ENCODE results near the gene AIF1.

- TF ChIP-seq, protein P1, sequence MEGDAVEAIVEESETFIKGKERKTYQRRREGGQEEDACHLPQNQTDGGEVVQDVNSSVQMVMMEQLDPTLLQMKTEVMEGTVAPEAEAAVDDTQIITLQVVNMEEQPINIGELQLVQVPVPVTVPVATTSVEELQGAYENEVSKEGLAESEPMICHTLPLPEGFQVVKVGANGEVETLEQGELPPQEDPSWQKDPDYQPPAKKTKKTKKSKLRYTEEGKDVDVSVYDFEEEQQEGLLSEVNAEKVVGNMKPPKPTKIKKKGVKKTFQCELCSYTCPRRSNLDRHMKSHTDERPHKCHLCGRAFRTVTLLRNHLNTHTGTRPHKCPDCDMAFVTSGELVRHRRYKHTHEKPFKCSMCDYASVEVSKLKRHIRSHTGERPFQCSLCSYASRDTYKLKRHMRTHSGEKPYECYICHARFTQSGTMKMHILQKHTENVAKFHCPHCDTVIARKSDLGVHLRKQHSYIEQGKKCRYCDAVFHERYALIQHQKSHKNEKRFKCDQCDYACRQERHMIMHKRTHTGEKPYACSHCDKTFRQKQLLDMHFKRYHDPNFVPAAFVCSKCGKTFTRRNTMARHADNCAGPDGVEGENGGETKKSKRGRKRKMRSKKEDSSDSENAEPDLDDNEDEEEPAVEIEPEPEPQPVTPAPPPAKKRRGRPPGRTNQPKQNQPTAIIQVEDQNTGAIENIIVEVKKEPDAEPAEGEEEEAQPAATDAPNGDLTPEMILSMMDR (IDR thresholded peaks at IDR 0.05), result no peak
- TF ChIP-seq POLR2A (IDR thresholded peaks at IDR 0.05), result no peak
Observed at GRCh38 chr6:31657406-31658157, 42.5 kb downstream of the AIF1 start.
